K562 (cell line): Measurements from ENCODE around the gene GYPC. TPM values are rescaled to one million over a fixed set of nuclear protein-coding genes. Genes with fewer than 3 reads are reported as not detected.

Experiments
- EHMT2 ChIP-seq: fragments of 450-650 bp; IDR thresholded peaks from 2 replicates; pipeline ENCODE4 v1.6.1; 2018; ENCODE audit warnings: antibody characterized with exemption
- ETV1 ChIP-seq: fragments of 450-650 bp; conservative IDR thresholded peaks from 2 replicates; pipeline ENCODE4 v1.6.1; 2016; ENCODE audit warnings: missing genetic modification characterization, control low read depth, low read depth, missing compliant biosample characterization
- HDGF ChIP-seq: fragments of 450-650 bp; IDR thresholded peaks from 2 replicates; pipeline ENCODE4 v1.6.1; 2016
- MYBL2 ChIP-seq, 2 experiments: fragments of 450-650 bp in 1 of 2; sonication (generic) in 1 of 2; formaldehyde crosslinking in 1 of 2; IDR thresholded peaks; 2 replicates each; pipeline versions ENCODE4 v1.6.1 to v1.8.1; 2017 to 2022; ENCODE audit warnings: borderline replicate concordance in 1 of 2, inconsistent platforms in 1 of 2, low read depth in 1 of 2, mild to moderate bottlenecking in 1 of 2, missing genetic modification reagents in 1 of 2, moderate library complexity in 1 of 2
- MYNN ChIP-seq, 2 experiments: sonication (generic); formaldehyde crosslinking in 1 of 2; IDR thresholded peaks; 2 replicates each; pipeline versions ENCODE4 v1.5.0 to v1.6.1; 2016 to 2020; ENCODE audit warnings: antibody characterized with exemption in 1 of 2, missing genetic modification reagents in 1 of 2
- NR2C1 ChIP-seq, 2 experiments: fragments of 450-650 bp; IDR thresholded peaks; 2 replicates each; pipeline ENCODE4 v1.6.1; 2017; ENCODE audit warnings: mild to moderate bottlenecking in 2 of 2, antibody characterized with exemption in 1 of 2, inconsistent platforms in 1 of 2, missing compliant biosample characterization in 1 of 2, missing genetic modification characterization in 1 of 2
- PHF20 ChIP-seq: fragments of 450-650 bp; IDR thresholded peaks from 2 replicates; pipeline ENCODE4 v1.6.1; 2018; ENCODE audit not compliant: partially characterized antibody
- POLR2B ChIP-seq: fragments of 450-650 bp; IDR thresholded peaks from 2 replicates; pipeline ENCODE4 v1.6.1; 2018; ENCODE audit warnings: low read depth; ENCODE audit not compliant: partially characterized antibody
- STAT5A ChIP-seq: IDR thresholded peaks from 2 replicates; pipeline ENCODE4 v1.6.1; 2012; ENCODE audit warnings: low read length, inconsistent platforms, borderline replicate concordance
- TARDBP ChIP-seq: fragments of 450-650 bp; IDR thresholded peaks from 2 replicates; pipeline ENCODE4 v1.6.1; 2016
- U2AF2 ChIP-seq: fragments of 200-400 bp; formaldehyde crosslinking; optimal IDR thresholded peaks from 2 replicates; pipeline ENCODE3; 2017; ENCODE audit warnings: low read depth, mild to moderate bottlenecking, low read length
- ZNF79 ChIP-seq: fragments of 250-450 bp; sonication (Bioruptor Pico); IDR thresholded peaks from 2 replicates; pipeline ENCODE4 v1.4.0; 2020; ENCODE audit warnings: low read depth, mild to moderate bottlenecking, moderate library complexity
- polyA plus RNA-seq, 8 experiments: library from polyadenylated mRNA; depleted of rRNA in 4 of 8; stranded (reverse) in 5 of 8; unstranded in 3 of 8; fragments of >200 nt; fragmentation: Nextera tagmentation in 2 of 8; fragmentation: Illumina TruSeq in 1 of 8; extraction: Ambion mirVana in 2 of 8; extraction: Trizol in 1 of 8; gene quantifications; 2 replicates each; pipeline versions ENCODE4 v1.2.1 to v1.2.3, GENCODE V29; 2011 to 2014; ENCODE audit warnings: inconsistent platforms in 1 of 8, missing spikeins in 1 of 8
- total RNA-seq, 7 experiments: library from RNA; depleted of rRNA in 6 of 7; stranded (reverse); fragments of >200 nt in 6 of 7; fragmentation: Illumina TruSeq in 2 of 7; extraction: Trizol in 2 of 7; gene quantifications; 2 replicates each; pipeline versions ENCODE4 v1.2.1 to v1.2.3, GENCODE V29; 2011 to 2021; ENCODE audit warnings: low replicate concordance in 1 of 7
- TF ChIP-seq, protein P1 (sequence below): sonication (generic); formaldehyde crosslinking; IDR thresholded peaks from 2 replicates; pipeline ENCODE4 v1.8.1; 2022; ENCODE audit warnings: missing genetic modification reagents
- TF ChIP-seq, protein P2 (sequence below), 2 experiments: fragments of 450-650 bp in 1 of 2; IDR thresholded peaks; 2 replicates each; pipeline ENCODE4 v1.6.1; 2011 to 2017; ENCODE audit warnings: low read depth in 2 of 2, antibody characterized with exemption in 1 of 2, borderline replicate concordance in 1 of 2, low read length in 1 of 2, mild to moderate bottlenecking in 1 of 2, mixed read lengths in 1 of 2; ENCODE audit not compliant: control insufficient read depth in 1 of 2
- TF ChIP-seq, protein P3 (sequence below): fragments of 450-650 bp; IDR thresholded peaks from 2 replicates; pipeline ENCODE4 v1.6.1; 2016; ENCODE audit warnings: borderline replicate concordance
- TF ChIP-seq, protein P4 (sequence below): fragments of 450-650 bp; formaldehyde crosslinking; IDR thresholded peaks from 2 replicates; pipeline ENCODE4 v1.4.0; 2022; ENCODE audit warnings: missing genetic modification characterization
- TF ChIP-seq, protein P5 (sequence below): sonication (generic); formaldehyde crosslinking; IDR thresholded peaks from 2 replicates; pipeline ENCODE4 v1.8.0; 2023; ENCODE audit warnings: mild to moderate bottlenecking, missing genetic modification reagents

GYPC gene
- total and polyA plus RNA-seq, 9 of the 15 experiments (the other 6 are each of a cell fraction or from before 2014, with no cell fraction given) = 50.6 to 282 (median 194) TPM

DNA sequence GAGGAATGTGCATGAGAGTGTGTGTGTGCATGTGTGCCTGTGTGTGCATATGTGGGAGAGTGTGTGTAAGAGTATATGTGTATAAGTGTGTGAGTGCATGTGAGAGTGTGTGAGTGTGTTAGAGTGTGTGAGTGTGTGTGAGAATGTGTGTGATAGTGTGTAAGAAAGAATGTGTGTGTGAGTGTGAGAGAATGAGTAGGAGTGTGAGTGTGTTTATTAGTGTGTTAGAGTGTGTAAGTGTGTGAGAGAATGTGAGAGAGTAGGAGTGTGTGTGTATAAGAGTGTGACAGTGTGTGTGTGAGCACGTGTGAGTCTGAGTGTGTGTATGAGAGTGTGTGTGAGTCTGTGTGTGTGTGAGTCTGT lies 21.2 kb downstream of the GYPC start (continued):
- TF ChIP-seq MYBL2 (IDR thresholded peaks at IDR 0.05; ENCODE audit: low read depth) = peak; percentile 31; the same call in 1 of the 2 replicates
- TF ChIP-seq MYBL2 (CRISPR knock-in tag; IDR thresholded peaks at IDR 0.05; ENCODE audit: borderline replicate concordance) = no peak
- peak; percentile 46 for TF ChIP-seq PHF20
- TF ChIP-seq STAT5A = 0 out of 2 replicates have a peak, but pooled peaks have one; percentile 7
- TF ChIP-seq, protein P1, sequence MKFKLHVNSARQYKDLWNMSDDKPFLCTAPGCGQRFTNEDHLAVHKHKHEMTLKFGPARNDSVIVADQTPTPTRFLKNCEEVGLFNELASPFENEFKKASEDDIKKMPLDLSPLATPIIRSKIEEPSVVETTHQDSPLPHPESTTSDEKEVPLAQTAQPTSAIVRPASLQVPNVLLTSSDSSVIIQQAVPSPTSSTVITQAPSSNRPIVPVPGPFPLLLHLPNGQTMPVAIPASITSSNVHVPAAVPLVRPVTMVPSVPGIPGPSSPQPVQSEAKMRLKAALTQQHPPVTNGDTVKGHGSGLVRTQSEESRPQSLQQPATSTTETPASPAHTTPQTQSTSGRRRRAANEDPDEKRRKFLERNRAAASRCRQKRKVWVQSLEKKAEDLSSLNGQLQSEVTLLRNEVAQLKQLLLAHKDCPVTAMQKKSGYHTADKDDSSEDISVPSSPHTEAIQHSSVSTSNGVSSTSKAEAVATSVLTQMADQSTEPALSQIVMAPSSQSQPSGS = no peak
- TF ChIP-seq ZNF79 (CRISPR knock-in tag) = no peak
- TF ChIP-seq TARDBP = 0 out of 2 replicates have a peak, but pooled peaks have one; percentile 41
- peak; percentile 62 for TF ChIP-seq POLR2B
- TF ChIP-seq U2AF2 = no peak
- TF ChIP-seq, protein P2, sequence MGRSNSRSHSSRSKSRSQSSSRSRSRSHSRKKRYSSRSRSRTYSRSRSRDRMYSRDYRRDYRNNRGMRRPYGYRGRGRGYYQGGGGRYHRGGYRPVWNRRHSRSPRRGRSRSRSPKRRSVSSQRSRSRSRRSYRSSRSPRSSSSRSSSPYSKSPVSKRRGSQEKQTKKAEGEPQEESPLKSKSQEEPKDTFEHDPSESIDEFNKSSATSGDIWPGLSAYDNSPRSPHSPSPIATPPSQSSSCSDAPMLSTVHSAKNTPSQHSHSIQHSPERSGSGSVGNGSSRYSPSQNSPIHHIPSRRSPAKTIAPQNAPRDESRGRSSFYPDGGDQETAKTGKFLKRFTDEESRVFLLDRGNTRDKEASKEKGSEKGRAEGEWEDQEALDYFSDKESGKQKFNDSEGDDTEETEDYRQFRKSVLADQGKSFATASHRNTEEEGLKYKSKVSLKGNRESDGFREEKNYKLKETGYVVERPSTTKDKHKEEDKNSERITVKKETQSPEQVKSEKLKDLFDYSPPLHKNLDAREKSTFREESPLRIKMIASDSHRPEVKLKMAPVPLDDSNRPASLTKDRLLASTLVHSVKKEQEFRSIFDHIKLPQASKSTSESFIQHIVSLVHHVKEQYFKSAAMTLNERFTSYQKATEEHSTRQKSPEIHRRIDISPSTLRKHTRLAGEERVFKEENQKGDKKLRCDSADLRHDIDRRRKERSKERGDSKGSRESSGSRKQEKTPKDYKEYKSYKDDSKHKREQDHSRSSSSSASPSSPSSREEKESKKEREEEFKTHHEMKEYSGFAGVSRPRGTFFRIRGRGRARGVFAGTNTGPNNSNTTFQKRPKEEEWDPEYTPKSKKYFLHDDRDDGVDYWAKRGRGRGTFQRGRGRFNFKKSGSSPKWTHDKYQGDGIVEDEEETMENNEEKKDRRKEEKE (IDR thresholded peaks at IDR 0.05; ENCODE audit: borderline replicate concordance in 1 of 2, control insufficient read depth in 1 of 2, low read depth in 2 of 2, low read length in 1 of 2) = 0 out of 4 replicates have a peak, but pooled peaks of 1 of the 2 experiments have one; percentile 50
- TF ChIP-seq, protein P3, sequence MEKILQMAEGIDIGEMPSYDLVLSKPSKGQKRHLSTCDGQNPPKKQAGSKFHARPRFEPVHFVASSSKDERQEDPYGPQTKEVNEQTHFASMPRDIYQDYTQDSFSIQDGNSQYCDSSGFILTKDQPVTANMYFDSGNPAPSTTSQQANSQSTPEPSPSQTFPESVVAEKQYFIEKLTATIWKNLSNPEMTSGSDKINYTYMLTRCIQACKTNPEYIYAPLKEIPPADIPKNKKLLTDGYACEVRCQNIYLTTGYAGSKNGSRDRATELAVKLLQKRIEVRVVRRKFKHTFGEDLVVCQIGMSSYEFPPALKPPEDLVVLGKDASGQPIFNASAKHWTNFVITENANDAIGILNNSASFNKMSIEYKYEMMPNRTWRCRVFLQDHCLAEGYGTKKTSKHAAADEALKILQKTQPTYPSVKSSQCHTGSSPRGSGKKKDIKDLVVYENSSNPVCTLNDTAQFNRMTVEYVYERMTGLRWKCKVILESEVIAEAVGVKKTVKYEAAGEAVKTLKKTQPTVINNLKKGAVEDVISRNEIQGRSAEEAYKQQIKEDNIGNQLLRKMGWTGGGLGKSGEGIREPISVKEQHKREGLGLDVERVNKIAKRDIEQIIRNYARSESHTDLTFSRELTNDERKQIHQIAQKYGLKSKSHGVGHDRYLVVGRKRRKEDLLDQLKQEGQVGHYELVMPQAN = 0 out of 2 replicates have a peak, but pooled peaks have one; percentile 55
- peak; percentile 97 for TF ChIP-seq HDGF
- TF ChIP-seq, protein P4, sequence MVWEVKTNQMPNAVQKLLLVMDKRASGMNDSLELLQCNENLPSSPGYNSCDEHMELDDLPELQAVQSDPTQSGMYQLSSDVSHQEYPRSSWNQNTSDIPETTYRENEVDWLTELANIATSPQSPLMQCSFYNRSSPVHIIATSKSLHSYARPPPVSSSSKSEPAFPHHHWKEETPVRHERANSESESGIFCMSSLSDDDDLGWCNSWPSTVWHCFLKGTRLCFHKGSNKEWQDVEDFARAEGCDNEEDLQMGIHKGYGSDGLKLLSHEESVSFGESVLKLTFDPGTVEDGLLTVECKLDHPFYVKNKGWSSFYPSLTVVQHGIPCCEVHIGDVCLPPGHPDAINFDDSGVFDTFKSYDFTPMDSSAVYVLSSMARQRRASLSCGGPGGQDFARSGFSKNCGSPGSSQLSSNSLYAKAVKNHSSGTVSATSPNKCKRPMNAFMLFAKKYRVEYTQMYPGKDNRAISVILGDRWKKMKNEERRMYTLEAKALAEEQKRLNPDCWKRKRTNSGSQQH (CRISPR knock-in tag) = peak; percentile 34; the same call in 1 of the 2 replicates
- TF ChIP-seq NR2C1 (IDR thresholded peaks at IDR 0.05) = peak; percentile 38; the same call in 1 of the 2 replicates
- no peak for TF ChIP-seq NR2C1 (tag; IDR thresholded peaks at IDR 0.05)
- 0 out of 2 replicates have a peak, but pooled peaks have one; percentile 22 for TF ChIP-seq EHMT2
- TF ChIP-seq, protein P5, sequence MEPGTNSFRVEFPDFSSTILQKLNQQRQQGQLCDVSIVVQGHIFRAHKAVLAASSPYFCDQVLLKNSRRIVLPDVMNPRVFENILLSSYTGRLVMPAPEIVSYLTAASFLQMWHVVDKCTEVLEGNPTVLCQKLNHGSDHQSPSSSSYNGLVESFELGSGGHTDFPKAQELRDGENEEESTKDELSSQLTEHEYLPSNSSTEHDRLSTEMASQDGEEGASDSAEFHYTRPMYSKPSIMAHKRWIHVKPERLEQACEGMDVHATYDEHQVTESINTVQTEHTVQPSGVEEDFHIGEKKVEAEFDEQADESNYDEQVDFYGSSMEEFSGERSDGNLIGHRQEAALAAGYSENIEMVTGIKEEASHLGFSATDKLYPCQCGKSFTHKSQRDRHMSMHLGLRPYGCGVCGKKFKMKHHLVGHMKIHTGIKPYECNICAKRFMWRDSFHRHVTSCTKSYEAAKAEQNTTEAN (CRISPR knock-in tag) = peak; percentile 94
- no peak for TF ChIP-seq ETV1 (tag)
- peak; percentile 71; the same call in 1 of the 2 replicates for TF ChIP-seq MYNN (IDR thresholded peaks at IDR 0.05)
- no peak for TF ChIP-seq MYNN (CRISPR knock-in tag; IDR thresholded peaks at IDR 0.05)
